Stimulated activated naive CD8-positive, alpha-beta T cell treated with anti-CD3 and anti-CD28 coated beads, Interleukin-15, Interleukin-2, amounts not matched to agents 100 U/mL and 50 U/mL, for 24 hours (primary cell): Measurements from ENCODE around the gene SUGP1.
"Not testable (repeated sequence)": the region's sequence is repeated elsewhere in the genome, so short reads cannot be mapped to it uniquely, and the experiment has no call there.

Source experiments
- ATAC-seq: fragments of 150-1000 bp; cut with Tn5 transposase; one replicate; pipeline ENCODE4 v1.10.0; 2021
- DNase-seq: peaks from one replicate; pipeline ENCODE4 v3.0.0; 2021

SUGP1 gene

DNA sequence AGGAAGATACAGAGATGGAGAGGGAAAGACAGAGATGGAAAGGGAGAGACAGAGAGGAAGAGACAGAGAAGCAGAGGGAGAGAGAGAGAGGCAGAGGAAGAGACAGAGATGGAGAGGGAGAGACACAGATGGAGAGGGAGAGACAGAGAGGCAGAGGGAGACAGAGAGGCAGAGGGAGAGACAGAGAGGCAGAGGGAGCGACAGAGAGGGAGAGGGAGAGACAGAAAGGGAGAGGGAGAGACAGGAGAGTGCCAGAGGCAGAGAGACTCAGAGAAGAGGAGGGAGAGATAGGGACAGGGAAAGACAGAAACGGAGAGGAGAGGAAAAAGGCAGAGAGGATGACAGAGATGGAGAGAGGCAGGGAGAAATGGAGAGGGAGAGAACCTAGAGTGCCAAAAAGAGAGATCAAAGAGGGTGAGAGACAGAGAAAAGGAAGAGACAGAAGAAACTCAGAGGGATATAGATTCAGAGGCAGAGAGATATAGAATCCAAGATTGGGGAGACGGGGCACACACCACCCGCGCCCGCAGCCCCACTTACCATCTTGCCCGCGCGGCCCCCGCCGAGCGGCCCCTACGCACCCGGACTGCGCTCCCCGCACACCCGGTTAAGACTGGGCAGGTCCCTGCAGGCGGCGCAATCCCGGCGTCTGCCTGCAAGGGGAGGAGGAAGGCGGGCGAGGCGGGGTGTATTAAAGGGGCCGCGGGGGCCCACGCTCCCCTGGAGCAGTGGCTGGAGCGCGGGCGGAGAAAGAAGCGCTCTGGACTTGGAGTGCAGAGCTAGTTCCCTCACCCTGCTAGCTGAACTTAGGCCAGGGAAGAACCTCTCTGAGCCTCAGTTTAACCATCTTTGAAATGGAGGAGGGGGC lies 57.9 kb downstream of the SUGP1 start:
- ATAC-seq: no peak
- DNase-seq: no peak

DNA sequence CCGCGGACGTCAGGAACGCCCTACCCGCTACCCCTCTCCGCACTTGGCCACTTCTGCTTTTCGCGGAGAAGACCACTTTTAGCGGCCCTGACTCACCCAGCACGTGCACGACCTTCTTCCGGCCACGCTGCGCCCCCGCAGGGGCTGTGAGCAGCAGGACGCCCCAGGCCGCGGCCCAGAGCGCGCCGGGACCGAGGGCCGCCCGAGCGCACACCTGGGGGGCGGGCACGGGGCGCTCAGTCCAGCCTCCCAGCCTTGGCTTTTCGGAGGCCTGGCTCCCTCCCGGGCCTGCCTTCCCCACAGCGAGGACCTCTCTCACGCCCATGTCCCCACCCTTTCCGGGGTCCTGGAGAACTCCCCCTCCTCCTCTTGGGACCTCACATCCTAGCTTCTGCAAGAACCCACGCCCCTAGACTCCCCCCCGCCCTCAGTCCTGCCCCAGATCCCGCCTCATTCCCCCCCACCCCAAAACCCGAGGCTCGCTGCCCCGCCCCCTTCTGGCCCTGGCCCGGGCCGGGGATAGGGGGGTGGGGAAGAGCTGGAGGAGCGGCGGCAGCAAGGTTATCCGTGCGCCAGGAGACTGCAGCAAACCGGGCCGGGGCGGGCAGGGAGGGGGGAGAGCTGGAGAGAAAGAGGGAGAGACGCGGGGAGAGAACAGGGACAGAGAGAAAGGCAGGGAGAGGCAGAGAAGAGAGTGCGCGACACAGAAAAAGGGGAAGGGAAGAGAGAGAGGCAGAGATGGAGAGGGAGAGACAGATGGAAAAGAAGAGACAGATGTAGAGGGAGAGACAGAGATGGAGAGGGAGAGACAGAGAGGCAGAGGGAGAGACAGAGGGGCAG lies 58.7 kb downstream of the SUGP1 start:
- DNase-seq (peak; percentile 14), ATAC-seq (peak; percentile 31)

DNA sequence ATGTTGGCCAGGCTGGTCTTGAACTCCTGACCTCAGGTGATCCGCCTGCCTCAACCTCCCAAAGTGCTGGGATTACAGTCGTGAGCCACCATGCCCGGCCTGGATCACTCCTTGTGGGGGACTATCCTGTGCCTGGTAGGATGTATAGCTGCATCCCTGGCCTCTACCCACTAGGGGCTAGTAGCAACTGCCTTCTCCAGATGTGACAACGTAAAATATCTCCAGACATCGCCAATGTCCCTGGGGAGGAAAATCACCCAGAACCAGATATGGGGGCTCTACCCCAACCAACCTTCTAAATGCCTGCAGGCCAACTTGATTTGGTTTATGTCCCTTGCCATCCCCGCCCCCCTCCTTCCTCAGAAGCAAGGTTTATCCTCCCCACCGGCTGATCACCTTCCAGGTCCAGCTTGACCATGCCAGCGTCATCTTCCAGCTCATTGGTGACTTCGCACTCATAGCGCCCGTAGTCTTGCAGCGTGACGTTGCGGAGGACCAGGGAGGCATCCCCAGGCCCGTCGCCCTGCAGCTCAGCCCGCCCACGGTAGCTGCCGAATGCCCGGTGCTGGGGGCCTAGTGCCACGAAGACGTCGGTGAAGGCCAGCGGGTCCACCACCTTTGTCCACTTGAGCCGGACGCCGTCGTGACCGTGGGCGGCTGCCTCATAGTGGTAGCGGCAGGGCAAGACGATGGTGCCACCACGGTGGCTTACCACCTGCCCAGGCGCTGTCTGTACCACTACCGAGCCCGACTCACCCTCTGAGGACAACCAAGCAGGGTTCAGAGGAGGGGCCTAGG lies 59.7 kb downstream of the SUGP1 start:
- no peak for ATAC-seq

DNA sequence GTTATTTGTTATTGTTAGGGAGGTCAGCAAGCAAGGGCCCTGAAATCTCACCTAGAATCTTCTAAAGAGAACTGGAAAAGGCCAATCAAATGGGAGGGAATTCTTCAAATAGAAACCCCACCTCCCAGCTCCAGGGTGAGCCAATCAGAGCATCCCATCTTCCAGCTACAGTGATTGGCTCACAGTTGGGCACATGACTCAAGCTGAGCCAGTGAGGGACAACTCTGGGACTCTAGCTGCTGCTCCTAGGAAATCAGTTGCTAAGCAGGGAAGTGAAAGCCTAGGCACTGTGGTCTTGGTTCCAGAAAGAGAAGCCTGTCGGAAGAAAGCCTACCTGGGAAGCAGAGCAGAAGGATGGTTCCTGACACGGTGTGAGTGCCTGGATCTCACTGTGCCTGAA lies 60.6 kb downstream of the SUGP1 start:
- ATAC-seq (peak; percentile 38), DNase-seq (no peak)

More for the DNA sequence above, 59.7 kb downstream of the SUGP1 start:
- DNase-seq: no peak

DNA sequence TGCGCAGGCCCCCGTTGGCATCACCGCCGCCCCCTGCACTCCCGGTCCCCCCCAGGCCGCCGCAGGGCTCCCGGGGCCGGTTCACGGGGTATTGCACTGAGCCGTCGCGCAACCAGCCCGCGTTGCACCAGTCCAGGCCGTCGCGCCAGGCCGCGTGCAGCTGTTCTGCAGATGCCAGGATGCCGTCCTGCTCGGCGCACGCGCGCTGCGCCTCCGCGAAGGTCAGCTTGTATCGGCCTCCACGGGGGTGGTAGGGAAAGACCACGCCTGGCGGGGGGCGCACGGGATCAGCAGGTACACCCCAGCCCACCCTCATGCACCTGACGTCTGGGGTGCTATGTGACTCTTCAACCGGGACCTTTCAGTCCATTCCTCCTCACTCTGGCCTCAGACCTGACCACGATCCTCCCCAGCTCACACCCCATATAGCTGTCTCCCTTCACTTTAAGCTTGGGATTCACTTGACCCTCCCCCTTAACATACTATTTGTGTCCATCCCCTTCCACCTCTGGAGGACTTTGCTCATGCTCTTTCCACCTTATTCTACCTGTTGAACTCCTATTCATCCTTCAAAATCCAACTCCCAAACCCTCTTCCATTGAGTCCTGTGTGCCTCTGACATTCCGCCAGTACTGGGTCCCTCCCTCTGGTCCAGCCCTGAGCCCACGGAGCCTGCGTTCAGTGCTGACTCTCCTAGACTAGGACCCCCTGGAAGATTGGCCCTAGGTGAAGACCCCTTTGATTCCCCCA lies 61.5 kb downstream of the SUGP1 start:
- no peak for DNase-seq
- no peak for ATAC-seq

DNA sequence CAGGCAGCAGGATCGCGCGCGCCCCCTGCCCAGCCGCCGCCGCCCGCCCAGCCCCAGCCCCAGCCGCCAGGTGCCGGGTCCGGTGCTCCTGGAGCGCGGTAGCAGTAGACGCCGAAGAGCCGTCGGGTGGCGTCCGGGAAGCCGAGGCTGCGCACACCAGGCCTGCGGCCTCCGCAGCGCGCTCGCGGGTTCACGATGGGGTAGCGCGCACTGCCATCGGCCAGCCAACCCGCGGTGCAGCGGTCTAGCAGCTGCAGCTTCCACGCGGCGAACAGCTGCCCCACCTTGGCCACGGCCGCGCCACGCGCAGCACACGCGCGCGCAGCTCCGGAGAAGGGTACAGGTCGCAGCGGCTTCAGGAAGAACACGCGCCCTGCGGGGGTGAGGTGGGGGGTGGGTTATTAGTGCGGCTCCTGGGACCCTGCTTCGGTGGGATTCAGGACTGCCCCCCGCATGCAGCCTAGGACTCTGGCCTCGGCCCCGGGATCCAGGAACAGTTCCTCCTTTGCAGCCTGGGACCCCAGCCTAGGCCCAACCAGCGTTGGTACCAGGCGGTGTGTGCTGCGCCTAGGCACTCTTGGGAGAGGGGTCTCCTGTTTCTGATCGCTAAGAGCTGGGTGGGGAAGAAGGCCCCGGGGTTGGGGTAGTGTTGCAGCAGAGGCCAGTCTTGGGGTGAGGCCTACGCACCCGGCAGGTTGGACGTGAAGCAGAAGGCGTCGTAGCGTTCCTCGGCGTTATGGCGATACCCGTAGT lies 62.3 kb downstream of the SUGP1 start:
- DNase-seq (no peak), ATAC-seq (no peak)

DNA sequence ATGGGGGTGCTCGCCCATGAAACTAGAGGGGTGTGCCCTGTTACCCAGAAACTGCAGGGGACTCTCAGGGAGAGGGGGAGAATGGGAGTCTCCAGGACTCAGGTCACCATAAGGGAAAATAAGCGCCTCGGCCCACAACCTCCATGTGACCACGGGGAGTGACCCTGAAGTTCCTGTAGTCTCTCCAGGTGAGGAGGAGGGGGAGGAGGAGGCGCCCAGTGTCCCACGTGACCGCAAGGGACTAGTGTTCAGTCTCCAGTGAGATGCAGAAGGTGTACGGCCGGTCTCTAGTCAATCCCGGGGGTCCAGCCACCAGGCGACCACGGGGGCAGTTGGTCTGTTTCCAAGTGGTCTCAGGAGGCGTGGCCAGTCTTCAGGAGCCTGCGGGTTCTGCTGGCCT lies 63.2 kb downstream of the SUGP1 start:
- DNase-seq (no peak), ATAC-seq (no peak)

DNA sequence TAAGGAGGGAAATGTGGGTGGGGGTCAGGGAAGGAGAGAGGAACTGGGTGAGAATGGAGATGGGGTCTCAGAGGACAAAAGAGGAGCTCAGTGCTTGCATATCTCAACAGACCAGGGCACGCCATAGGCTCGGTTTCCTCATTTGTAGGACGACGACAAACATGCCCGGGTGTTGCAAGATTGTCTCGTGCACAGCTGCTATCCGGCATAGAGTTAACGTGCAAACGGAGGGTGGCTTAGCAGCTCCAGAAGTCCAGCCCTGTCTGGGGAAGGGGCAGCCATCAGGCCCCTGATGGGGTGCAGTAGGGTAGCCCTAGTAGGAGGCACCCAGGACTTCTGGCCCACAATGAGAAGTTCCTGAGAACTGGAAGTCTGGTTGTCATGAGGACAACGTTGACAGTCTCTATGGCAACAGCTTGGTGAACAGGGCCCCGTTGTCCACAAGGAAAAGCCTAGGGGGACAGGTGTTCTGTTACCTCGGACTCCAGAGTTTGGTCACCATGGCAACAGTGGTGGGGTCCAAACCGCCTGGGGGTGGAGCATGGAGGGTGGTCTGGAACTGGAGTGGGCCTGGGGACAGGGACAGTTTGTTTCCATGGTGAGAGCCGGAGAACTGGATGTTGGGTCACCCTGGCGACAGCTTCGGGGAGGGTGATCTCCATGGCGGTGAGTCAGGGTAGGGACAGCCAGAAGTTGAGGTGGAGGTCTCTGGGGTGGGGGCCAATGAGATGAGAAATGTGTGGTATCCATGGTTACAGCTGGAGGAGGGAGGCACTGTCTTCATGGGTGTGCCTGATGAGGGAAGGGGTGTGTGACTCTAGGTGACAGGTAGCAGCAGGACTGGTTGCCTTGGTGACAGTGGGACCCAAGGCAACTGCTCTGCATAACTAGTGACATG lies 64.0 kb downstream of the SUGP1 start:
- DNase-seq (no peak), ATAC-seq (no peak)

DNA sequence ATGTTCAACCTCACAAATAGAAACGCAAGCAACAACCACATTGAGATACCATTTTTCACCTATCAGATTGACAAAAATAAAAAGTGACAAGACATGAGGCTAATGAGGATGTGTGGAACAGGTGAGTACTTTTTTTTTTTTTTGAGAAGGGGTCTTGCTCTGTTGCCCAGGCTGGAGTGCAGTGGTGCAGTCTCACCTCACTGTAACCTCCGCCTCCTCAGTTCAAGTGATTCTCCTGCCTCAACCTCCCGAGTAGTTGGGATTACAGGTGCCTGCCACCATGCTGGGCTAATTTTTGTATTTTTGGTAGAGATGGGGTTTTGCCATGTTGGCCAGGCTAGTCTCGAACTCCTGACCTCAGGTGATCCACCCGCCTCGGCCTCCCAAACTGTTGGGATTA lies 66.9 kb downstream of the SUGP1 start:
- not testable (repeated sequence) for DNase-seq, ATAC-seq

DNA sequence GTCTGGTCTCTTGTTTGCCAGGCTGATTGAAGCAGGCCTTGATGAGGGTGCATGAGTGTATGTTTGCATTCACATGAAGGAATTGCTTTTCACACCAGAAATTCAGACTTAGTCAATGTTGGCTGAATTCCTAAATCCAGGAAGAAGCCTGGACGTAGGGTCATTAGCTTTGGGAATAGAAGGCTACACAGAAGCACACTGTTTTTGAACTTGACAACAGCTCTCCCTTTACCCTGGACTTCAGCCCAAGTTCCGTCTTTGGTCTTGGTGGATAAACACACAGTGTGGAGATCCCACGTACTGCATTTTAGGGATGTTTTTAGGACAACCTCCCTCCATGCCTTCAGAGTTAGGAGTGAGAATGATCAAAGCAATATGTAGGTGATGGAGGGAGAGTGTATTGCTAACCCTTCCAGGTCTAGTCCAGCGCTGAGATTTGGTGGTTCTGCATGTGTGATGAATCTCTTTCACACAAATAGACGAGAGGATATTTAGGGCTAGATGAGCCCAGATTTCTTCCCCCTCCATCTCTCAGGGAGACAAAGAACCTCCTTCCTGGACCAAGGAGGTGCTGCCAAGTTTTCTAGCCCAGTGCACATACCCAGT lies 70.0 kb downstream of the SUGP1 start:
- ATAC-seq (no peak), DNase-seq (no peak)

DNA sequence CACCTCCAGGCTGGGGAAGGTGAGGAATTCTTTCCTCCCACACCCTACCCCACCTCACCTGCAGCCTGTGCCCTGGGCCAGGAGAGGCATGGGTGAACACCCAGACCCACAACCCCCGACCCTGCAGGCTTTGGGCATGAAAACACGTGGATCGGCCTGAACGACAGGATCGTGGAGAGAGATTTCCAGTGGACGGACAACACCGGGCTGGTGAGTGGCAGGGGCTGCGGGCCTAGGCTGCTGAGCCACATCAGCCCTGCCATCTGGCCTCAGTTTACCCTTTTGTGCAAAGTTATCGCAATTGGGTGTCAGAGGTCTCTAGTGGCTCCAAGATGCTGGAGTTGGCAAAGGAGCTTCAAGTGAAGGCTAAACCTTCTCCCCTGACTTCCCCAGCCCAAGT lies 79.8 kb downstream of the SUGP1 start:
- DNase-seq (no peak), ATAC-seq (no peak)

DNA sequence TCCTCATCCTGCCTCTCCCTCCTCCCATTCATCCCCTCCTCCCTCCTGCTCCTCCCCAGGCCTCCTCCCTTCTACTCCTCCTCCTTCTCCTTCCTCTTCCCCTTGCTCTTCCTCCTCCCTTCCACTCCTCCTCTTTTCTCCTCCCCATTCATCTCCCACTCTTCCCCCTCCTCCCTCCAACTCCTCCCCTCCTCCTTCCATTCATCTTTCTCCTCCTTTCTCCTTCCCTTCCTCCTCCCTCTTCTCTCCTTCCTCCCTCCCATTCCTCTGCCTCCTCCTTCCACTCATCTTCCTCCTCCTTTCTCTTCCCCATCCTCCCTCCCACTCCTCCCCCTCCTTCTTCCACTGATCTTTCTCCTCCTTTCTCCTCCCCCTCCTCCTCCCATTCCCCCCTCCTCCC lies 80.6 kb downstream of the SUGP1 start:
- ATAC-seq: no peak
- DNase-seq: no peak

DNA sequence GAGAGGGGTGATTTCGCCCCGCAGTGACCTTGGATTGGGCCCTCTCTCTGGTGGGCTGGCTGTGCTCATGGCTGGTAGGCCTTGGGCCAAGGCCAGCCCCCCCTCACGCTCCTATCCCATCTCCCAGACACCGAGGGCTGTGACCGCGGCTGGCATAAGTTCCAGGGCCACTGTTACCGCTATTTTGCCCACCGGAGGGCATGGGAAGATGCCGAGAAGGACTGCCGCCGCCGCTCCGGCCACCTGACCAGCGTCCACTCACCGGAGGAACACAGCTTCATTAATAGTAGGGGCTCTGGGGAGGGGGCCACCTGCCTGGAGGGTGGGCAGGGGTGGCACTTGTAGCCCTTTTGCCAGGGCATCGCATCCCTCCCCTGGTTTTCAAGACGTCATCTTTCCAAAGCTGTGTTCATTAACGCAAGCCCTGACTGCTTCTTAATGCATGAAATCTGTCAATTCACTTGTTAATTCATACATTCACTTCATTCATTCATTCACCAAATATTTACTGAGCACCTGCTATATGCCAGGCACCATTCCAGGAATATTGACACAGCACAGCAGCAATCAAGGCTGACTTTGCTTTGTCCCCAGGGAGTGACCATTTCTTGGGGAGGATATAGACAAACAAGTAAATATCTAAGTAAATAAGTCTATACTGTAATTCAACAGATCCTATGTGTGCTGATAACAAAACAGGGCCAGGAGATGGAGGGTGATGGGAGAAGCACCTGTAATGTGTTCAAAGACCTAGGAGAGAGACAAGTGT lies 82.0 kb downstream of the SUGP1 start:
- ATAC-seq (no peak), DNase-seq (no peak)

DNA sequence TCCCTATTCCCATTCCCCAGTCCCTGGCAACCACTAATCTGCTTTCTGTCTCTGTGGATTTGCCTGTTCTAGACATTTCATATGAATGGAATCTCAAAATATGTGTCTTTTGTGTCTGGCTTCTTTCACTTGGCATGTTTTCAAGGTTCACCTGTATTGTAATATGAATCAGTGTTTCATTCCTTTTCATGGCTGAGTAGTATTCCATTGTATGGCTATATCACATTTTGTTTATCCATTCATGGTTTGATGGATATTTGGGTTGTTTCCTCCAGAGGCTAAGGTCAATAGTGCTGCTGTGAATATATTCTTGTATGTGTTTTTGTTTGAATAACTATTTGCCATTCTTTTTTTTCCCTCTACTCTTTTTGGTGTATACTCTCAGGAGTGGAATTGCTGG lies 84.1 kb downstream of the SUGP1 start:
- ATAC-seq (no peak), DNase-seq (no peak)

DNA sequence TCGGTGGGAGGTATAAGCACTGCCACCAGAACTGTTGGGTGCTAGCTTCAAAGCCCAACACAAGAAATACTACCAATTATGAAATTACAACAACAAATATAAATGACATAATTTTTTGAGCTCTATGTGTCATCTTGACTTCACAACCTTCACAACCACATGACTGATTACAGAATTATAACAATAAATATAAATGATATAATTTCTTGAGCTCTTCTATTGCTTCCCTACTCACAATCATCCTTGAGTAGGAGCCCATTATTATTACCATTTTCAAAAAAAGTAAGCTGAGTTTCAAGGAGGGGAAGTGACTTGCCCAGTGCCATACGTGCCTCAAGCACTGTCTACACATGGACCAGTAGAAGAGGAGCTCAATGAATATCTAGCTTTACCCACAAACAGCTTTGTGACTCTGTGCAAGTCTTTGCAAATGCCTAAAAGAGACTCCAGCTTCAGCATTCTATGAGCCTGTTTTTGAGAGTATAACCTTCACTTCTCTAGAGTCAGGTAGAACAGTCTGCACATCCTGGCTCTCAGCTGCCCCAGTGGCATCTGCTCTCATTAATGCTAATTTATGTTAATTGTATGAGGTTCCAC lies 86.0 kb downstream of the SUGP1 start:
- DNase-seq: no peak
- ATAC-seq: no peak

DNA sequence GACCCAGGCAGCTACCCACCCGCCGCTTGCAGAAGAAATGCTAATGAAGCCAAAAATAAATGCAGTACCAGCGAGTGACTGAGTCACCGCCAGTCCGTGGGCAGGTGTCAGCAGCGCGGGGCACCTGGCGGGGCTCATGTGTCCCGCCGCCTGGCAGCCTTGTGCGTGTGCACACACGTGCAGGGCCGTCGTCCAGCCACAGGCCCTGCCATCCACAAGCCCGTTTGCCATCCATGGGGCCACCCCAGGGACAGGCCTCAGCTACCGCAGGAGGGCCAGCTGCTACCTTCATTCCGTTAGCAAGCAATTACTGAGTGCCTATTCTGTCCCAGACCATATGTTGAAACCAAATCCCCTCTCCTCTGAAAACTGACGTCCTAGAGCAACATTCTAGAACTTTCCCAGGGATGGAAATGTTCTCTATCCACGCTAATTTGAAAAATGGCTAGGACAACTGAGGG lies 88.0 kb downstream of the SUGP1 start:
- DNase-seq (no peak), ATAC-seq (no peak)

DNA sequence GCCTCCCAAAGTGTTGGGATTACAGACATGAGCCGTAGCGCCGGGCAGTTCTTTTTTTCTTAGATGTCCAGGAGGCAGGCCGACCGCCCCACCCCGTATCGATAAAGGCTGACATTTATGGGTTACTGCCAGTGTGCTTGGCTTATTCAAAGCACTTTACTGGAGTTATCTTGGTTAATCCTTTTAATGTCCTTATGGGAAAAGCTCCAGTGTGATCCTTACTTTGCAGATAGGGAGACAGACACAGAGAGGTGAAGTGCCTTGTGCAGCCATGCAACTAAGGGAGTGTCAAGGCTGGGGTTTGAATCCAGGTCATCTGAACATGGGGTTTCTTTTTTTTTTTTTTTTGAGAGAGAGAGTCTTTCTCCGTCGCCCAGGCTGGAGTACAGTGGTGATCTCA lies 89.3 kb downstream of the SUGP1 start:
- ATAC-seq: no peak
- no peak for DNase-seq

DNA sequence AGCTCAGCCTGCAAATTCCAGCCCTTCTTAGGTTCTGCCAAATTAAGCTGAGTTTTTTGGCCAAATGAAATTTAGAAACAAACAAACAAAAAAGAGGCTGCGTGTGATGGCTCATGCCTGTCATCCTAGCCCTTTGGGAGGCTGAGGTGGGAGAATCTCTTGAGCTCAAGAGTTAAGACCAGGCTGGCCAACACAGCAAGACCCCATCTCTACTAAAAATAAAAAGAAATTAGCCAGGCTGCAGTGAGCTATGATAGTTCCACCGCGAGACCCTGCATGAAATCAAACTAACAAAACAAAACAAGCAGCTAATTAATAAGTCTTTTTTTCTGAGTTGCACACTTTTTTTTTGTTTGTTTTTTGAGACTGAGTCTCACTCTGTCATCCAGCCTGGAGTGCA lies 90.6 kb downstream of the SUGP1 start:
- ATAC-seq (no peak), DNase-seq (no peak)
